GM10266 (cell line): Measurements from ENCODE around the gene ETFA.

Experiments
- DNase-seq: peaks from one replicate; pipeline ENCODE4 v3.0.0; 2012; ENCODE audit errors: extremely low spot score
- TF ChIP-seq, protein P1 (sequence below): IDR thresholded peaks from 2 replicates; pipeline ENCODE4 v1.5.1; 2012; ENCODE audit warnings: mild to moderate bottlenecking, low read depth; ENCODE audit not compliant: control insufficient read depth, insufficient read depth; ENCODE audit errors: missing control alignments

Gene ETFA

DNA sequence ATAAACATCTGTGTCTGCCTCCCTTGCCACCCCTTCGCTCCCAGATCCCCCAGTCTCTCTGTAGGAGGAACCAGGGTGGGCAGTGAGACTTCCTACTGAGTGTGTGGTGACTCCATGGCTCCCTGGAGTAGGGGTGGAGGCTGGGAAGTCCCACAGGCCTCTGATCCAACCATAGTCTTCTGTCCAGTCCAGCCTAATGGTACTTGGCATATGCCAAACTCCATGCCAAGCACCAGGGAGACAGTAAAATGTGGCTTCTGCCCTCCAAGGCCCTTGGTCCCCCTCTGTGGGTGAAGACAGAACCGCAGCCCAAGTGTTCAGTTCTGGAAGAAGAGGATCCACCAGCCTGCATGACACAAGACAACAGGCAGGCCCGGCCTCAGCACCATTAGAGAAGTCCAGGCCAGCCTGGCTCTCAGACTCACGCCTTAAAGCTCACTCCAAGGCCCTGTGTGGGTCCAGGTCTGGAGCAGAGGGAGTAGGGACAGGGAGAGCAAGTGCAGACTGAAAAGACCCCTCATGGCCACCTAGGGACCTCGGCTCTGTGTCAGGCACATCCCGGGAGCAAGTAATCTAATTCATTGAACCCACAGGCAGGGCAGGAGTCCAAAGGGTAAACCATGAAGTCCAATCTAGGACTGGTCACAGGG is 112.7 kb downstream of the ETFA start:
- TF ChIP-seq, protein P1, sequence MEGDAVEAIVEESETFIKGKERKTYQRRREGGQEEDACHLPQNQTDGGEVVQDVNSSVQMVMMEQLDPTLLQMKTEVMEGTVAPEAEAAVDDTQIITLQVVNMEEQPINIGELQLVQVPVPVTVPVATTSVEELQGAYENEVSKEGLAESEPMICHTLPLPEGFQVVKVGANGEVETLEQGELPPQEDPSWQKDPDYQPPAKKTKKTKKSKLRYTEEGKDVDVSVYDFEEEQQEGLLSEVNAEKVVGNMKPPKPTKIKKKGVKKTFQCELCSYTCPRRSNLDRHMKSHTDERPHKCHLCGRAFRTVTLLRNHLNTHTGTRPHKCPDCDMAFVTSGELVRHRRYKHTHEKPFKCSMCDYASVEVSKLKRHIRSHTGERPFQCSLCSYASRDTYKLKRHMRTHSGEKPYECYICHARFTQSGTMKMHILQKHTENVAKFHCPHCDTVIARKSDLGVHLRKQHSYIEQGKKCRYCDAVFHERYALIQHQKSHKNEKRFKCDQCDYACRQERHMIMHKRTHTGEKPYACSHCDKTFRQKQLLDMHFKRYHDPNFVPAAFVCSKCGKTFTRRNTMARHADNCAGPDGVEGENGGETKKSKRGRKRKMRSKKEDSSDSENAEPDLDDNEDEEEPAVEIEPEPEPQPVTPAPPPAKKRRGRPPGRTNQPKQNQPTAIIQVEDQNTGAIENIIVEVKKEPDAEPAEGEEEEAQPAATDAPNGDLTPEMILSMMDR, result no peak
- DNase-seq, result no peak

DNA sequence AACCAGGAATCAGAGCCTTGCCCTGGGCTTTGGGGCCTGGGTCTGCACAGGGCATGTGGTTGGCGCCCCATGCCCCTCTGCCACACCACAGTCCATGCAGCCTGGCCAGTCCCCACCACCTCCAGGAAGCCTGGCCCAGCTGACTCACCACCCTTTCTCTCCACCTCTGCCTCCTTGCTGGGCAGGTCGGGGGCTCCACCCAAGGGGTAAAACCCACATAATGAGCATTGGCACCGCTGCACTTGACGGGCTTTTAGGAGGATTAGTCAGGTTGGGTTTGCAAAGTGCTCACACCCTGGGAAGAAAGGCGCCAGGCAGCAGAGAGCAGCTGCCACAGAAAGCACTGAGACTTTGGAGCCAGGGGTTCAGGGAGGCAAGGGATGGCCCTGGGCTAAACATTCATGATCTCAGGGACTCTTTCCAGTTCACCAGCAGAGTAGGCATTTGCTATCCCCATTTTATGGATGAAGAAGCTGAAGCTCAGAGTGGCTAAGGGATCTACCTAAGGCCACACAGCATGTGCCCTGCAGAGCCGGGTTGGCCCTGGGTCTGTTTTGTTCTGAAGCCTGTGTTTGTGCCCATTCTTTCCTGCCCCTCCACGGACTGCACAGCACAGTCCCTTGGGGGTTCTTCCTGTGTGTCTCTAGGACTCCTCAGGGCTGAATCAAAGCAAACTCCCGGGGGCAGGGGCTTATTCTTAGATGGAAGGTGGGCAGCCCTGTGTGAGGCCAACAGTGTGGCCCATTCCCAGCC is 113.4 kb downstream of the ETFA start:
- DNase-seq, result no peak
- TF ChIP-seq, protein P1, result no peak

DNA sequence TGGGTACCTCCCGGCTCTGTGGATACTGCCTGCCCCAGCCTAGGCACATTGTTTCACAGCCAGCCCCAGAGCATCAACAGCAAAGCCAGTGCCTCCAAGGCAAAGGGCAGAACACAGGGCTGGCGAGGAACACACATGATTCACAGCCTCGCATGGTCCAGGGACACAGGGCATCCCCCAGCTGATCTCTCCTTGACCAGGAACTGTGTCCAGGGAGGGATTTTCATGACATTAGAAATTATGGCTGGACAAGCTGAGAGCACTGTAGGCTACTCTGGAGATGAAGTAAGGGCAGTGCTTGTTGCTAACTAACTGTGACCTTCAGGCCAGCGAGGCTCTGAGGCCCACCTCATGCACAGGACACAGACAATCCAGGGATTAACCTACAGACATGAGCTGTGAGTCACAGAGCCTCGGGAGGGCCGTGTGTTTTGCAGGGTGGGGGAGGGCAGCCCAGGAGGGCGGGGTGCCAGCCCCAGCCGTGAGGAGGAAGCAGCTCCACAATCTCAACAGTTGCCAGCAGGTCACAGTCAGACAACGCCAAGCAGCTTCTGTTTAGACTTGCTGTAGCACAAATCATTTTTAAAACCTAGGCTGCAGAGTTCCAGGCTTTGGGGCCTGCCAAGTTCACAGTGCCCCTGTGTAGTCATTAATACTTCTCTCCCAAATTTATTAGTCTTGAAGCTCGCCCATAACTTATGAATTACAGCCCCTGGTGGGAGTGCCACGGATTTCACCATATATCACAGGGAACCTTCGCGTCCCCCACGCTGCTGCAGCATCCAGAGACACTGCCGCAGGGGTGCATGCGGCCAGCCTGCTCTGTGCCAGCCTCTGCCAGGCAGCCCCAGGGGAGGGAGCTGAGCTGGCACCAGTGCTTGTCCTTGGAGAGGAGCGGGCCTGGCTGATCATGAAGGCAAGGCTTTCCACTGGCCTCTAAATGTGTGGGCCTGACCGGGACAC is 114.7 kb downstream of the ETFA start:
- no peak for DNase-seq
- TF ChIP-seq, protein P1, result no peak

DNA sequence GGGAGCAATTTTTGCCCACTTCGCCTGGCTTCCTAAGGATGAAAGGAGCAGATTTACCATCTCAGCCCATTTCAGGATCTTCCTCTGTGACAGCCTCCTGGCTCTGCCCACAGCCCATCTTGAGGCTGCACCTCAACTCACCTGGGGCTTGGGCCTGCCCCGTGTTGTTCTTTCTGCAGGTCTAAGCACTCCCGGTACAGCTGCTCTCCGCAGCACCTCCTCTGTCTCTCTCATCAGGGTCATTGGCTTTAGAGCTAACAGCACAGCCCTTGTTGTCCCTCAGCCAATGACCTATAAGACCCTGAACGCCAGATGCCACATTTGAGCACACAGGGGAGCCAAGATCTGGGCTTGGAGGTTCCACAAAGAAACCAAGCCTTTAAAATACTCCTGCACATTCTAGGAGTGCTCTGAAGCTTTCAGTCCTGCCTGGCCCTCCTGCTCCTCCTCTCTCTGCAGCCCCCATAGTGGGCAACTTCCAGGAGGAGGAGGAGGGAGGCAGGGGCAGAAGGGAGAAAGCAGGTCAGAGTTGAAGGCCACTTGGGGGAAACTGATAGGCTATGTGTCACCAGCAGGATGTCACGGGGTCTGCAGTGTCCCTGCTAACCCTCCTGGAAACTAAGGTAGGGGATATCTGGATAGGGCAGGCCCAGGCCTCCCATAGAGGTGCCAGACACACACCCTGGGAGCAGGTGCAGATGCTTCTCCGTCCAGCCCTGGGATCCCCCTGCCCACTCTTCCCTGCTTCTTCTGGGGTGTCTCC is 115.6 kb downstream of the ETFA start:
- TF ChIP-seq, protein P1, result no peak

DNA sequence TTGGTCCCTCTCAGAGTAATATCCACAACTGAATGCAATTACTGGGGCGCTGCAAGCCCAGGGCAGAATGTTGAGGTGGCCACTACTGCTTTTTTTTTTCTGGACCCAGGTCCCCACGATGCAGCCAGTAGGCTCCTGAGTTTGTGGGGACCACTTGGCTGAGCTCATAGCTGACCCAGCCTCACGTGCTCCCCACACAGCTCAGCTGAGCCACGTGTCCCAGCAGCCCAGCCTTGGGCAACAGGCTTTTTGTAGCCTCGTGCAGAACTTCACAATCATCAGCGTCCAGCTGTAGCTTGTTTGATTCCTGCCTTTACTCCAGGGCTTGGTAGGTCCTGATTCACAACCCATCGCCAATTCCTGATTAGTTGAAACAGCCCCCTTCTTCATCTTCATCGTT is 117.3 kb downstream of the ETFA start:
- DNase-seq, result no peak
- TF ChIP-seq, protein P1, result no peak

More for the DNA sequence above, 115.6 kb downstream of the ETFA start:
- DNase-seq, result no peak

DNA sequence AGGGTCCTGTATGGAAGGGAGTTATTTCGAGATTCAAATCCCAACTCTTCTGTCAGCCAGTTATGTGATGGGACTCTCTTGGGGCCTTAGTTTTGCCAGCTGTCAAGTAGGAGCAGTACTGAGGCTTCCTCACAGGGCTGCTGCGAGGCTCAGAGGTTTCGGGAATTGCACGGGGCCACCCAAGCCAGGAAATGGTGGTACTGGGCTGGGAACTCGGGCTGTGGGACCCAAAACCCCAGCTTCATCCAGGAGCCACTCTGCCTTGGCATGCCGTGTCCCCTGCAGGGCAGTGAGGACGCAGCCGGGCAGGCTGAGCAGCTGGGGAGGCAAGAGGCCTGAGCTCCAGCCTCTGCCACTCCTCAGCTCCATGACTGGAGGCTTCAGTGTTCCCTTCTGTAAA is 118.6 kb downstream of the ETFA start:
- DNase-seq, result no peak
- TF ChIP-seq, protein P1, result no peak
